Measurements from ENCODE around the gene IL18R1.

Gene IL18R1

GRCh38 chr2:102391565-102391964 lies 36.0 kb downstream of the IL18R1 start:
- DNase-seq (ENCODE audit: low spot score), result no peak
- TF ChIP-seq CTCF (IDR thresholded peaks at IDR 0.05; ENCODE audit: extremely low read depth, missing control alignments), result no peak

GRCh38 chr2:102392096-102392495 lies 36.5 kb downstream of the IL18R1 start:
- no peak for DNase-seq (ENCODE audit: low spot score)
- no peak for TF ChIP-seq CTCF (IDR thresholded peaks at IDR 0.05; ENCODE audit: extremely low read depth, missing control alignments)

- DNase-seq (ENCODE audit: low spot score), result no peak
- no peak for TF ChIP-seq CTCF (IDR thresholded peaks at IDR 0.05; ENCODE audit: extremely low read depth, missing control alignments)
Measured at GRCh38 chr2:102392942-102393341, 37.3 kb downstream of the IL18R1 start.

GRCh38 chr2:102396012-102396411 lies 40.4 kb downstream of the IL18R1 start:
- no peak for TF ChIP-seq CTCF (IDR thresholded peaks at IDR 0.05; ENCODE audit: extremely low read depth, missing control alignments)

GRCh38 chr2:102397209-102397608 lies 41.6 kb downstream of the IL18R1 start:
- no peak for TF ChIP-seq CTCF (IDR thresholded peaks at IDR 0.05; ENCODE audit: extremely low read depth, missing control alignments)
- DNase-seq (ENCODE audit: low spot score), result no peak

More at GRCh38 chr2:102396012-102396411, 40.4 kb downstream of the IL18R1 start:
- DNase-seq (ENCODE audit: low spot score), result no peak

- DNase-seq (ENCODE audit: low spot score), result no peak
- no peak for TF ChIP-seq CTCF (IDR thresholded peaks at IDR 0.05; ENCODE audit: extremely low read depth, missing control alignments)
Measured at GRCh38 chr2:102399499-102400141, 44.0 kb downstream of the IL18R1 start.

- DNase-seq (ENCODE audit: low spot score), result no peak
Measured at GRCh38 chr2:102401456-102401855, 45.9 kb downstream of the IL18R1 start.

More at GRCh38 chr2:102401456-102401855, 45.9 kb downstream of the IL18R1 start:
- TF ChIP-seq CTCF (IDR thresholded peaks at IDR 0.05; ENCODE audit: extremely low read depth, missing control alignments), result no peak

All from GM20000 (cell line).